Erythroblast (primary cell): ENCODE results near the gene ACTL10.

Experiments
- DNase-seq, 2 experiments: peaks; one replicate each; lab custom pipeline; 2025; lab: John Stamatoyannopoulos, UW
- GATA1 ChIP-seq: IDR thresholded peaks from 2 replicates; pipeline ENCODE4 v1.6.1; 2011; ENCODE audit warnings: low read depth, mild to moderate bottlenecking, control low read depth, low read length, moderate library complexity
- POLR2A ChIP-seq: IDR thresholded peaks from 2 replicates; pipeline ENCODE4 v1.6.1; 2011; ENCODE audit warnings: mild to moderate bottlenecking, low read length

Gene ACTL10

GRCh38 chr20:33711446-33711738 lies 44.6 kb downstream of the ACTL10 start:
- no peak for TF ChIP-seq GATA1
- no peak for TF ChIP-seq POLR2A
- DNase-seq = no peak

GRCh38 chr20:33713865-33714367 lies 47.2 kb downstream of the ACTL10 start:
- TF ChIP-seq GATA1 = no peak
- no peak for TF ChIP-seq POLR2A
- no peak for DNase-seq

- TF ChIP-seq POLR2A (no peak), GATA1 (no peak)
- no peak for DNase-seq
These were observed 49.8 kb downstream of the ACTL10 start for GRCh38 chr20:33716498-33716897.
